GM12891 (cell line): ENCODE results near the gene KCP.

Experiments
- POLR2A ChIP-seq: IDR thresholded peaks from 2 replicates; pipeline ENCODE4 v1.6.1; 2011; ENCODE audit warnings: low read depth, low read length, control low read depth
- POLR2AphosphoS5 ChIP-seq: IDR thresholded peaks from 2 replicates; pipeline ENCODE4 v1.6.1; 2011; ENCODE audit warnings: low read depth, low read length, control low read depth
- TAF1 ChIP-seq: IDR thresholded peaks from 2 replicates; pipeline ENCODE4 v1.6.1; 2011; ENCODE audit warnings: low read depth, low read length, control low read depth

- no peak for TF ChIP-seq POLR2AphosphoS5
- TF ChIP-seq POLR2A = no peak
- no peak for TF ChIP-seq TAF1
Observed at GRCh38 chr7:128882134-128882533, 28.4 kb downstream of the KCP start.
